Stimulated activated CD8-positive, alpha-beta memory T cell treated with anti-CD3 and anti-CD28 coated beads, Interleukin-7, amount 100 ng/mL, for 48 hours (primary cell): Measurements from ENCODE around the gene SLC13A4.
"Not testable (repeated sequence)": the region's sequence is repeated elsewhere in the genome, so short reads cannot be mapped to it uniquely, and the experiment has no call there.

ENCODE experiments used
- DNase-seq, 2 donors: peaks; one replicate each; pipeline ENCODE4 v3.0.0-alpha.2; 2020; ENCODE audit warnings: low read depth in 1 of 2; ENCODE audit errors: extremely low read depth in 1 of 2

The SLC13A4 gene, protein sequence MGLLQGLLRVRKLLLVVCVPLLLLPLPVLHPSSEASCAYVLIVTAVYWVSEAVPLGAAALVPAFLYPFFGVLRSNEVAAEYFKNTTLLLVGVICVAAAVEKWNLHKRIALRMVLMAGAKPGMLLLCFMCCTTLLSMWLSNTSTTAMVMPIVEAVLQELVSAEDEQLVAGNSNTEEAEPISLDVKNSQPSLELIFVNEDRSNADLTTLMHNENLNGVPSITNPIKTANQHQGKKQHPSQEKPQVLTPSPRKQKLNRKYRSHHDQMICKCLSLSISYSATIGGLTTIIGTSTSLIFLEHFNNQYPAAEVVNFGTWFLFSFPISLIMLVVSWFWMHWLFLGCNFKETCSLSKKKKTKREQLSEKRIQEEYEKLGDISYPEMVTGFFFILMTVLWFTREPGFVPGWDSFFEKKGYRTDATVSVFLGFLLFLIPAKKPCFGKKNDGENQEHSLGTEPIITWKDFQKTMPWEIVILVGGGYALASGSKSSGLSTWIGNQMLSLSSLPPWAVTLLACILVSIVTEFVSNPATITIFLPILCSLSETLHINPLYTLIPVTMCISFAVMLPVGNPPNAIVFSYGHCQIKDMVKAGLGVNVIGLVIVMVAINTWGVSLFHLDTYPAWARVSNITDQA

DNA sequence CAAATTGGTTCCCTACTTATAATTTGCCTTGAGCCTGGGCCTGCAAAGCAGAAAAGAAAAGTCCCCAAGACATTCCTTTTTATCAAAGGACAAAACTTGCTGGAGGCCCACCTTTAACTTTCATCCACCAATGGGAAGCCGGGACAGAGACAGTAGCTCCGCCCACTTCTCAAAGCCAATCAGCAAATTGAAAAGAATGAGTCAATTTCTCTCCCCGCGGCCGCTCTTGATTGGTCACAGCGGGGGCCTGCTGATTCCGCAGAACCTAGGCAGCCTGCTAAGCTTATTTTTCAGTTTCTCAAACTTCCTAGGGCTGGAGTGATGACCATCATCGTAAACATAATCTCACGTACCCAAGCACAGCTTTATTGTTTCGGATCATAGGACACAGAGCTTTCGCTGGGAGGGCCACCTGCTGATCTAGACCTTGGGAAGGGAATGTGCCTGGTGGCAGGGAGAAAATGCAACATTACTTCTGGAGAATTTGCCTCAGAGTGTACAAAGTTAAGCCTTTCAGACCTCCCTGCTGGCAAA lies at the start of gene SLC13A4:
Gene SLC13A4 (minus strand): TSS at position 51 of the 534 bp plus-strand sequence. CDS start 690 bp downstream, outside the sequence.
- DNase-seq = no peak

DNA sequence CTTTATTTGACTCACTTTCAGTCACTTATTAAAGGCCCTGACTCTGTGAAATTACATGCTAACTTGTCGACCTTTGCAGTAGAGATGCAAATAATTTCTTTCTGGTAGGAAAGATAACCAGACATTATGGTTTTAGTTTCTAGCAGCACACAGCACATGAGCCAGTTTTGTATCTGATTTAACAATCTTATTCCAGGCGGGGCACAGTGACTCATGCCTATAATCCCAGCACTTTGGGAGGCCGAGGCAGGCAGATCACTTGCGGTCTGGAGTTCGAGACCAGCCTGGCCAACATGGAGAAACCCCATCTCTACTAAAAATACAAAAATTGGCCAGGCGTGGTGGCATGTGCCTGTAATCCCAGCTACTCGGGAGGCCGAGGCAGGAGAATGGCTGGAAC lies 47.9 kb upstream of the SLC13A4 start:
- not testable (repeated sequence) for DNase-seq

DNA sequence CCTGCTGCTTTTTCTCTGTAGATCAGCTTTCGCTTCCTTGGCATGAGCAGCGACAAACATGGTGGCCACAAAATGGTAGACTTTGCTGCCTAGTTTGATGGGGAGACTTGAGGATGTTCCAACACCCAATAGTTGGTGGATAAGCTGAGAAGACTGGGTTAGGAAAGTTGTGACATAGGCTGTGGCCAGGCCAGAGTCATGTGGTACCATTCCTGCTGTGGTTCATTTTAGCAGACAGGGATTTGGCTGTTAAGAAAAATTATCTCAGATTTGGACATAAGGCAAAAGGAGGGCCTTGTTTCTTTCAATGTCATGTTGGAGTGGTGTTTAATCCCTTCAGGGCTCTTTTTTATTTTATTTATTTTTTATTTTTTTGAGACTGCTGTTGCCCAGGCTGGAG lies 47.2 kb upstream of the SLC13A4 start:
- no peak for DNase-seq

DNA sequence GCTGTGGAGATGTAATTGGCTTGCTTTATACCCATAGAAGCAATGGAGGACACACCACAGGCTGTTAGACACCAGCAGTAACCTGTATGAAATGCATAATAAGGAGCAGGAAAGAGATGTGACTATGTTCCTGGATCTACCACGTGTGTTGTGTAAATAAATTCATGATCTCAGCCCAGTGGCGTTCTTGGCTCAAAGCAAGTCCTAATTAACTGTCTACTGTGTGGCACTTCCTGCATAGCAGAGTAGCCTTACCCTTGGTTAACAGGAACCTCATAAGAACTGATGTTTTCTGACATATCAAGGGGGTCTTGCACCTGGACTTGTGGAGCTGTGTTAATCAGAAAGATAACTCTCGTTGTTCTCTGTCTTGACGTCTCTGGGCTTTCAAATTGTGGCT lies 46.3 kb upstream of the SLC13A4 start:
- DNase-seq = no peak

DNA sequence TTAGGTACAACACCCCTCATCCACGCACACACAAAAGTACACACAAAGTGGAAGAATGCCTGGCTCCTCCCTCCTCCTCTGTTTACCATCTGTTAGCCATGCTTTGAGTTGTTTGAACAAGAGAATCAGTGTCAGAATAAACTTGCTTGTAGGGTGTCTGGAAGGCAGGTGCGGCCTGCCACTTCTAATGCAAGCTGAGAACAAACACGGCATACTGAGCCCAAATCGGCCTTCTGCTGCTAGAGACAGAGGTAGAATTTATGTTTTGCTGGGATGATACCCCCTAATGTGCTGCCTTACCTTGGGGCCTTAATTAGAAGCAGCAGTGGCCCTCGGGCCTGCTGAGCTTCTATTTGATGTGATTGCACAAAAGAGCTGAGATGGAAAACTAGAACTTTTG lies 45.5 kb upstream of the SLC13A4 start:
- no peak for DNase-seq

DNA sequence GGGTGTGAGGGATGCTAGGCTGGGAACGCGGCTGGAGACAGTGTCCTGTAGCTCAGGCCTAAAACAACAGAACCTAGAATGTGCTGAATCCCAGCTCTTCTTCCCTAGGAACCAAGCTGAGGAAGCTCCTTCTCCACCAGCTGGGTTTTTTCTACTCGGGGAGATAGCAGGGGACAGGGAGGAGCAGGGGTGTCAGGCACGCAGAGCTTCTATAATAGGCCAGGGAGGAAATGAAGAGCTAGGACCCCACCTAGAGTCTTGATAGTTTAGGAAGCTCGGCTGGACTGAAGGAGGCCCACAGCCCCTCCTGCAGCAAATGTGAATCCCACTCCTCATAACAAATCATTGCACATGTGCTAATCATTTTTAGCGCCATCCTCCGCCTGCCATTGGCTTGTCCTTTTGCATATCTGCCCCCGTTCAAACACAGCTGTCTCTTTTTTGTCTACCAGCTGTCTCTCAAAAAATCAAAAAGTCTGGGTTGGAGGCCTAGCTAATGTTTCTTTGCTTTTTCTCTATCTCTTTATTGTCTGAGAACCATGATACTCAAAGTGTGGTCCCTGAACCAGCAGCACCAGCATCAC lies 44.7 kb upstream of the SLC13A4 start:
- no peak for DNase-seq

DNA sequence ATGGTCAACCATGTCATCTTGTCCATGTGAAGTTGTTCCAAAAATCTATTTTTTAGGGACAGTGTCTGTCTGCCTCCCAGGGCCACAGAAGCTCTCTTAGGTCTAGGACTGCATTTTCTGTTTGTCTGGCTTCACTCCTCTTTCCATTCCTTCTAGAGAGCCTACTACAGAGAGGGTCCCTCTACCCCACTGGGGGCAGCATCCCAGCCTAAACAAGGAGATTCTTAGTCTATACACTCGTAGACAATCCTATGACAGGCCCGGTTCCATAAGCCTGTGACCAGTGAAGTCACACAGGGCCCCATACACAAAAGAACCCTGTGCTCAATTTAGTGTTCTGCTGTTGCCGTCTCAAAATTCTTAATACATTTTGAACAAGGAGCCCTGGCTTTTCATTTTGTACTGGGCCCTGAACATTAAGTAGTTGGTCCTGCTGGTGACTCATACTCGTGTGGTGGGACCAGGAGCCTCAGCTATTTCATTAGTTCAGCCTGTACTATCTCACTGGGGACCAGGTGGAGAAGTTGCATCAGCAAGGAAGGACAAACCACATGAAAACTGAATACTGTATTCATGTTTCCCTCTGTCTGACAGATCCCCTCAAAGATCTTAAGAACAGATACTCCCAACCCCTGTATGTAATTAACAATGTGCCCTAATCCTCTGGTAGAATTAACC lies 44.1 kb upstream of the SLC13A4 start:
- no peak for DNase-seq

DNA sequence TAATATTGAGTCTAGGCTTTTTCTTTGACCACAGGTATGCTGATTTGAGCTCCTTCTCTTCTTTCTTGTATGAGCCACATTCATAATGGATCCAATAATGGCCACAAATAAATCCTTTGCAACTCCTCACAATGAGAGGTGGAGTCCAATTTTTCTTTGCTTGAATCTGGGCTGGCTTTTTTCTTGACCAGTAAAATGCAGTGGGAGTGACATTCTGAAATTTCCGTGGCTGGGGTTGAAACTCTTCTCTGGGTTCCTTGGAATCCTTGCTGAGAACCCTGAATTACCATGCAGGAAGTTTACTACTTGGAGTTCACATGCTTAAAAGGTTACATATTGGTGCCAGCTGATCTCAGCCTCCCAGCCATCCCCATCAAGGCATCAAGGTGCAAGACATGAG lies 43.1 kb upstream of the SLC13A4 start:
- no peak for DNase-seq

DNA sequence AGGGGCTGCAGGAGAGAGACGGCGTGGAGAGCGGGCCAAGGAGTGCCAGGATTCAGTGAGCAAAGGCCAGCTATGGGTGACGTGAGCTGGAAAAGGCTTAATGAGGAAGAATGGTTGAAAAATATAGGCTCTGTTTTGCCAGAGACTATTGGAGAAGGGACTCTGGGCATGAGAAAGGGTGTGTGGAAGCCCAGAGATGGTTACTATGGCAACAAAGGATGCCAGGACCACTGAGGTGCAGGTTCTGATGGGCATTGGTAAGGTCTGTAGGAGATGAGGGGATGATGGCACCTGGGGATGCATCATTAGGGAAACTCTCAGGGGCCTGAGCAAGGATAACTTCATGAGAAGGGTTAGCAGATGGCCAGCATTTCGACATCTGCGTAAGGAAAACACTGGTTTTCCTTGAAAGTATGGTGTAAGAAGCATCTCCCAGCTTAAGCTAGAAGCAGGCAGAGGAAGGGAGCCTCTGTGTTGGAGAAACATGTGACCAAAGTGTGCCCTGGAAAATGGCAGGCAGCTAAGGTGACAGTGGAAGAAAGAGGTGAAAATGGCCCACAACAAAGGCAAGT lies 42.2 kb upstream of the SLC13A4 start:
- no peak for DNase-seq

DNA sequence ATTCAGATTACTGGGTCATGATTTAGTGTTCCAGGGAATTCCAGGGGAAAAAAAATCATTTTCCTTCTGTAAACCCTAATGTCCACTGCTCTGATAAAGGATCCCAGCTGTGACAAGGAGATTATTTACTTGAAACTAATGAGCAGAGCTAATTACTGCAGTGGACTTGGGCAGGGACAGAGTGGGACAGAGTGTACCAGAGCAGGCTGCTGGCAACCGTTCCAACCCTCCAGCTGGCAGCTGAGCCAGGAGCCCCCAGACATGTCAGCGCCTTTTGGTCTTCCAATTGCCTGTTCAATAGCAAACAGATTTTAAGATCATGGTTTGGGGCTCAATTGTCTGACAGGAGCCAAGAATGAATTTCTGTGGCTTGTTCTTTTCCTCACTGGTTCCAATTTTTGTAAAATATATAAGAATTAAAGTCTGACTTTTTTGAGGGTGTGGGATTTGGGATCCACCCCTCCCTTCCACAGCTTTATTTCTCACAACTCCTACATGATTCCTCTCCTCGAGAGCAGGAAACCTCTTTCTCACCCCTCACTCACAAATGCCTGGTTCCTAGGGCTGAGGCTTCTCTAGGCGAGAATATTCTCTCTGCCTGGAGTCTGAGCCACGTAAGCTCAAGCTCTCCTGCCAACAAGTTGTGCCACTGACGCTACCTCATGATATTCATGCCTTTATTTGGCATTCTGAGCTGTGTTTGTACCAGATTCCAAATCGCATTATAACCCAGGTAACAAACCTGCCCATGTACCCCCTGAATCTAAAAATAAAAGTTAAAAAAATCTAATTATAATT lies 41.2 kb upstream of the SLC13A4 start:
- DNase-seq = no peak

DNA sequence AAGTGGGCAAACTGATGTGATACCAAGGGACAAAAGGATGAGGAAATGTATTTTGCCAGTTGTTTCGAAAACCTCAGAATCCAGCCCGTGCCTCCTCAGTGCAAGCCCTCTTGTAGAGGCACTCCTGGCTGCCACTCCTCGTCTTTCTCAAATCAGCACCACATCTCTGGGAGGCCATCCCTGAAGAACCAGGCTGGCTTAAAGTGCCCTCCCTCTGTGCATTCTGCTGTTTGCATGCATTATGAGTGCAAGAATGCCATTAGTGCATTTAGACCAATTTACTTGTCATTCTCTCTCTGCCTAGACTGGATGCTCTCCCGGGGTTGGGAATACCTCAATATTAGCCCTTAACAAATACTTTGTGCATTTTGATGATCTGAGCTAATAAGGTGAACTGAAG lies 40.5 kb upstream of the SLC13A4 start:
- DNase-seq = no peak

DNA sequence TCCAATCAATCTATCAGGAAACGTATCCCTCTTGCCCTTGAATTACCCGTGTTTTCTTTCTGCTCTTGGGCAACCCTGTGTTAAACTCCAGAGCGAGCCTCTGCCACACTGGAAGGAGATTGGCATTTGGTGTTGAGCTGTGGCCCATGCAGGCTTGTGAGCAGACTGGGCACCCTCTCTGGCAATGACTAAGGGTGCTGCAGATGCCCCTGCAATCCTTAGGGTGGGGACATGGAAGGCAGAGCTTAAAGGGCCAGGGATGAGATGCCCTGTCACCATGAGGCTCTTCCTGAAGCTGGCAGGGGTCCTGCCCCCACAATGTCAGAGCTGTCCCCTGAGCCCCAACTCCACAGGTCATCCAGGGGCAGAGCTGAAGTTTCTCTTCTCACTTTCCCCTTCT lies 40.1 kb upstream of the SLC13A4 start:
- DNase-seq = no peak

DNA sequence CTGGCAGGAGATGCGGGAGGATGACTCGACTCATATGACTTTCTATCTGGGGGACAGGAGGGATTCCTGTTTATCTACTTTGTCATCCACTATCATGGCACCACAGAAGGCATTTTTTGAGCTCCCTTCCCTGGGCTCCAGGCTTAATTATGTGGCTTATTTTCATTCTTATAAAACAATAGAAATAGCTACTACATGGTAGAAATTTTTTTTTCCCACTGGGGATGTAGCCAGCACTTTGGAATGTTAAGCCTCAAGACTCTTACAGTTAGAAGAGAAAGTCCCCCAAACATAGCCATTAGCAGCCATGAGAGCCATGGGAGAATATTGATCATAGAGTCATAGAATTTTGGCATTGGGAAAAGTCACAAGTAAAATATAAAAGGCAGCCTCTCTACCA lies 35.3 kb upstream of the SLC13A4 start:
- DNase-seq = no peak

DNA sequence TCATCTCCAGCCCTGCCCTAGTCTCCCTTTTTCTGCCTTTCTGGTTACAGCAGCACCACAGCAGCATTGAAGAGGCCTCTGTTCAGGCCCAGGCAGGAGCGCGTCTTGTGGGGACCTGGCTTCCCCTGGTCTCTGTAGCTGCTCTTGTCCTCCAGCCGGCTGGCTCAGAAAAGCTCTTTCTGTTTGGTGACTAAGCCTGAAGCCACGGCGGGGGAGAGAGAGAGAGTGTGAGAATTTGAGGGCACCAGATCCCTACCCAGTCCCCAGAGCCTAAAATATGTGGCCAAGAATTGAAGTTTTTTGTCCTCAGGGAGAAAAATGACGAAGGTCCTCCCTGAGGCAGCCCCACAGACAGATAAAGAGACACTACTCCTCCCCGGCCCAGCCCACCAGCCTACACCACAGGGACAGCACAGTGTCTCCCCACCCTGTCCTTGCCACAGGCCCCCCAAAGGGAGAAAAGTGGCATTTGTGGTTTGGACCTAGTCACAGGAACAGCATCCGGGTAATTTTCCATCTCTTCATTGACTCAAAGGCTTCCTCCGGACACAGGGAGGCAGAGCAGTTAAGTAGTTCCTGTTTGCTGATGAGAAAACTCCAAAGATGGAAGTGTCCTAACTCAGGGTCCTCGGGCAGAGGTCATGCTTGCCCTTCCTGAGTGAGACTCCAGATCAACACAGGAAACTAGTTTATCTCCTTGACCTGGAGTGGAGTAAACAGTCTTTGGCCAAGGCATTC lies 33.9 kb upstream of the SLC13A4 start:
- no peak for DNase-seq

DNA sequence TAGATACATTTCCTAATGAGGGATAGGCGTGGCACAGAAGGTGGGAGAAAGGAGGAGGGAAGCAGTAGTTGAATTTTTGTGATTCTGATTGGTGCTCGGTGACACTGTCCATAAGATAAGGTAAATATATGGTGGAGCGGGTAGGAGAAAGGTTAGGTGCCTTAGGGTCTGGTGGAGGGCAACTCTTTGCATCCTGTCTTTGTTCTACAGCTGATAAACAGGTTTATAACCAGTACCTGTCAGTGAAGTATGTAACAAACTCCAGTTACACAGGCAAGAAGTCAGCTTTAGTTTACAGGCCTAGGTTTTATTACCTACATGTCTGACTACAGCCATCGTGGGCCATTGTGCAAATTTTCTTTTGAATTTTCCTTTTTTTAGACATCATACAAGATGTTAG lies 31.5 kb upstream of the SLC13A4 start:
- no peak for DNase-seq

DNA sequence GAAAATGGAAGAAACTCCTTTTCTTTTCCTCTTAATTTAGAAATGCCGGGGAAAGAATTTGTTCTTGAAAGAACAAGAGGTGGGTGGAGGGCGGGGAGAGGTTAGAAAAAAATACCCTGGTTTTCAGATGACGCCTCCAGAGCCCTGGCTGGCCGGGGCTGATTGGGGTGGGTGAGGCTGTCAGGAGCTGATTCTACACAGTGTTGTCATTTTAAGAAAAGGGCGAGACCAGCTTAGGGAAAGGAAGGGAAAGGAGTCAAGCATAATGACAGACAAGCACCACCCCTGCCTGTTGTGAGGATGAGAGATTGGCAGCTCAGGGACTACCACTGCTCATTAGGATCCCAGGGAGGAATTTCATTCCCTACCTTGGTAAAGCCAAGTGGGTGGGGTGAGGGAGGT lies 30.5 kb upstream of the SLC13A4 start:
- no peak for DNase-seq

DNA sequence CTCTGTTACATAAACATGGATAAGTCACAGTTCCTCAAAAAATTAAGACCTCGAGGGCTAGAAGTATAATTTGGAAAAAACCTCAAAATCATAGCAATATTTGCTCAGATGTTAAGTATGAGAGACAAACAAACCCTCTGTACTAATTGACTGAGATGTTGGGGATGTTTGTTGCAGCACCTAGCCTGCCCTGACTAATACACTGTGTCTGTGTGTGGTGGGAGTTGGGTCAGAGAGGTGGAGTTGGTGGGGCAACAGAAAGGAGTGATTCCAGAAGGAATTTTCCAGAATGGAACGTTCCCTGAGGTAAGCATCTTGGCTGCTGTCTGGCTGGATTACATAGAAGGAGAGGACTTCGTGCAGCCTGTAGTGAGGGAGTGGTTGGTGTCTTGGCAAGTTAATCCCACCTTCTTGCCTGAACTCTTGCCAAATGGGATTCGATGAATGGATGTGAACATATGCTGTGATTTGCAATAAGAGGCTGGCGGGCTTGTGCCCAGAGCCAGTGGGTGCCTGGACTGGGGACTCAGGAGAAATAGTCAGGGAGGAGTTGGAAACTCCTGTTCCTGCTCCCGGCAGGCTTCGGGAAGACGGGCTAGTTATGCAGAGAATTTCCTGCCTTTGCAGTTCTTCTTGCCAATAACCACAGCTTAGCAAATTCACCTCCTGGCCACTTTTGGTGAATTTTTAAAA lies 29.9 kb upstream of the SLC13A4 start:
- DNase-seq = no peak

DNA sequence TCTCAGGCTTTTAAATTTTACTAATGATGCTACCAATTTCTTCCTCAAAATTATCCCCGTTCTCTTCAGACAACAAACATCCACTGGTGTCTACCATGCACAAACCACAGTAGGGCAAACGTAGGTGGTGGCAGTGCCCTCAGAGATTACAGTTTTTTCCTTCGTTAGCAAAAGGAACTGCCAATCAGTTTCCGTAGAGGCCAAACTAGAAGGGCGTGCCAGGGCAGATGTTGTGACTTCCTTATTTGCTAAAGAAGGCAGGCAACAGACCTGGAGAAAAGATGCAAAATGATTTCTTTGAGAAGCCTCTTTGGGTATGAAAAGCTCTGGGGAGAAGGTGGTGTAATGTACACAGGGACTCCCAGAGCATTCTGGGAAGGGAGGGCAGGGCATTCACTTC lies 28.2 kb upstream of the SLC13A4 start:
- no peak for DNase-seq

DNA sequence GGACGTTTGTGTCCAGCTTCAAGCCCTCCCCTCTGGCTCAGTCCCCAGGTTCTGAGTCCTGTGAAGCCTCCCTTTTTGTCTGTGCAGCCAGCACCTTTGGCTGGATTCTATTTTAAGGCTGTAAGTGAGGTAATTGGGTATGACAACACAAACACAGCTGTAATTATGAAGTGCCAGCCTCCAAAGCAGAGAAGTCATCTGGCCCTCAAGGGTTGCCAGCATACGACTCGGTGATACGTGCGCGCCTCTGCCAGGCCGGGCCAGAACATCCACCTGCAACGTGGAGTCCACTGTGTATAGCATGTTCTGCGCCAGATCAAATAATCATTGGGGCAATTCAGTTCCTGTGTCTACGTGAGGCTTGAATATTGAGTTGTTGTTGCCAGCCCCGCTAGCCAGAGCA lies 27.4 kb upstream of the SLC13A4 start:
- DNase-seq = no peak
